K562 (cell line): ENCODE measurements around the gene R3HDM2. TPM values are rescaled to one million over a fixed set of nuclear protein-coding genes. Genes with fewer than 3 reads are reported as not detected.

Experiments used
- BRD4 ChIP-seq: fragments of 200-600 bp; sonication (generic); IDR thresholded peaks from 2 replicates; pipeline ENCODE4 v1.6.1; 2017; ENCODE audit warnings: inconsistent platforms
- BRF1 ChIP-seq: IDR thresholded peaks from 3 replicates; pipeline ENCODE4 v1.6.1; 2011; ENCODE audit warnings: borderline replicate concordance, mild to moderate bottlenecking; ENCODE audit not compliant: insufficient read length; ENCODE audit errors: extremely low read depth
- CCNT2 ChIP-seq: IDR thresholded peaks from 2 replicates; pipeline ENCODE4 v1.6.1; 2011; ENCODE audit warnings: borderline replicate concordance, low read depth, mild to moderate bottlenecking, moderate library complexity, mixed read lengths, low read length; ENCODE audit not compliant: insufficient read length; ENCODE audit errors: extremely low read depth
- CREB3 ChIP-seq: fragments of 450-650 bp; conservative IDR thresholded peaks from 2 replicates; pipeline ENCODE4 v1.6.1; 2016; ENCODE audit warnings: missing genetic modification characterization, low read depth, mild to moderate bottlenecking, missing compliant biosample characterization, moderate library complexity
- CUX1 ChIP-seq: fragments of 200-800 bp; sonication (Bioruptor generic); IDR thresholded peaks from 2 replicates; pipeline ENCODE4 v1.6.1; 2016; ENCODE audit warnings: missing genetic modification characterization, missing compliant biosample characterization
- DEAF1 ChIP-seq: fragments of 450-650 bp; formaldehyde crosslinking; IDR thresholded peaks from 2 replicates; pipeline ENCODE4 v1.4.0; 2020; ENCODE audit warnings: mild to moderate bottlenecking, moderate library complexity
- GABPA ChIP-seq: fragments of 200-800 bp; sonication (Bioruptor generic); conservative IDR thresholded peaks from 2 replicates; pipeline ENCODE4 v1.6.1; 2016; ENCODE audit warnings: low read depth, missing genetic modification characterization, missing compliant biosample characterization
- HNRNPLL ChIP-seq: fragments of 200-400 bp; formaldehyde crosslinking; IDR thresholded peaks from 2 replicates; pipeline ENCODE4 v1.6.1; 2017; ENCODE audit warnings: low read length, low read depth, mild to moderate bottlenecking; ENCODE audit not compliant: poor library complexity, severe bottlenecking
- HSF4 ChIP-seq: fragments of 250-450 bp; sonication (Bioruptor Pico); IDR thresholded peaks from 2 replicates; pipeline ENCODE4 v2.1.2; 2022; ENCODE audit warnings: mild to moderate bottlenecking, moderate library complexity, borderline replicate concordance
- MYNN ChIP-seq, 2 experiments: sonication (generic); formaldehyde crosslinking in 1 of 2; IDR thresholded peaks; 2 replicates each; pipeline versions ENCODE4 v1.5.0 to v1.6.1; 2016 to 2020; ENCODE audit warnings: antibody characterized with exemption in 1 of 2, missing genetic modification reagents in 1 of 2
- NFRKB ChIP-seq: fragments of 450-650 bp; IDR thresholded peaks from 2 replicates; pipeline ENCODE4 v1.6.1; 2016; ENCODE audit warnings: low read depth
- NR2C1 ChIP-seq, 2 experiments: fragments of 450-650 bp; IDR thresholded peaks; 2 replicates each; pipeline ENCODE4 v1.6.1; 2017; ENCODE audit warnings: mild to moderate bottlenecking in 2 of 2, antibody characterized with exemption in 1 of 2, inconsistent platforms in 1 of 2, missing compliant biosample characterization in 1 of 2, missing genetic modification characterization in 1 of 2
- STAT5B ChIP-seq: fragments of 250-450 bp; sonication (Bioruptor Pico); IDR thresholded peaks from 2 replicates; pipeline ENCODE4 v1.8.0; 2021; ENCODE audit warnings: mild to moderate bottlenecking, inconsistent platforms
- ZSCAN29 ChIP-seq: fragments of 450-650 bp; IDR thresholded peaks from 2 replicates; pipeline ENCODE4 v1.6.1; 2017
- polyA plus RNA-seq, 8 experiments: library from polyadenylated mRNA; depleted of rRNA in 4 of 8; stranded (reverse) in 5 of 8; unstranded in 3 of 8; fragments of >200 nt; fragmentation: Nextera tagmentation in 2 of 8; fragmentation: Illumina TruSeq in 1 of 8; extraction: Ambion mirVana in 2 of 8; extraction: Trizol in 1 of 8; gene quantifications; 2 replicates each; pipeline versions ENCODE4 v1.2.1 to v1.2.3, GENCODE V29; 2011 to 2014; ENCODE audit warnings: inconsistent platforms in 1 of 8, missing spikeins in 1 of 8
- total RNA-seq, 7 experiments: library from RNA; depleted of rRNA in 6 of 7; stranded (reverse); fragments of >200 nt in 6 of 7; fragmentation: Illumina TruSeq in 2 of 7; extraction: Trizol in 2 of 7; gene quantifications; 2 replicates each; pipeline versions ENCODE4 v1.2.1 to v1.2.3, GENCODE V29; 2011 to 2021; ENCODE audit warnings: low replicate concordance in 1 of 7

R3HDM2 gene
- total and polyA plus RNA-seq, 9 of the 15 experiments (the other 6 are each of a cell fraction or from before 2014, with no cell fraction given): 3.3 to 18.8 (median 9.0) TPM

- TF ChIP-seq NFRKB (no peak), DEAF1 (CRISPR knock-in tag) (no peak), HSF4 (CRISPR knock-in tag) (no peak), CUX1 (CRISPR knock-in tag) (no peak), HNRNPLL (no peak), STAT5B (CRISPR knock-in tag) (no peak), GABPA (tag) (no peak), ZSCAN29 (no peak), MYNN (IDR thresholded peaks at IDR 0.05) (no peak), MYNN (CRISPR knock-in tag; IDR thresholded peaks at IDR 0.05) (no peak), CREB3 (no peak), NR2C1 (IDR thresholded peaks at IDR 0.05) (no peak), NR2C1 (tag; IDR thresholded peaks at IDR 0.05) (no peak), BRD4 (no peak), CCNT2 (no peak), BRF1 (no peak)
Measured at GRCh38 chr12:57377103-57377840, 53.6 kb downstream of the R3HDM2 start (continued).
